ENCODE measurements around the gene TACO1.

GRCh38 chr17:63558441-63558840 is 42.3 kb upstream of the TACO1 start:
- TF ChIP-seq CREB1 (IDR thresholded peaks at IDR 0.05), result no peak
- no peak for TF ChIP-seq YY1 (IDR thresholded peaks at IDR 0.05; ENCODE audit: low read depth, low read length)
- no peak for TF ChIP-seq EP300 (IDR thresholded peaks at IDR 0.05; ENCODE audit: borderline replicate concordance in 1 of 2, low read depth in 2 of 2, low read length in 2 of 2)
- no peak for TF ChIP-seq PHF8 (conservative IDR thresholded peaks at IDR 0.05; ENCODE audit: low read depth, low read length)
- no peak for TF ChIP-seq CTCF (IDR thresholded peaks at IDR 0.05; ENCODE audit: control extremely low read depth in 1 of 3, insufficient read depth in 1 of 3, low read depth in 1 of 3, low read length in 3 of 3)
- no peak for TF ChIP-seq TAF1 (IDR thresholded peaks at IDR 0.05; ENCODE audit: low read depth, low read length)
- TF ChIP-seq POLR2A (IDR thresholded peaks at IDR 0.05; ENCODE audit: control extremely low read depth in 1 of 2, low read depth in 2 of 2, low read length in 2 of 2), result no peak
